HTERT RPE-1 (cell line): ENCODE measurements around the gene ACACB.

Experiments used
- in situ Hi-C: fragments of 300-500 bp; cut with MboI; formaldehyde crosslinking; loops from 4 replicates; pipeline ENCODE4 v1.14.3; 2020; ENCODE audit warnings: low sequenced_read_pairs

Gene ACACB

GRCh38 chr12:109109746-109110350, 6.5 kb upstream of the ACACB start:
- in situ Hi-C loops, result no loop called here

- in situ Hi-C loops, result no loop called here
These were observed 5.3 kb upstream of the ACACB start for GRCh38 chr12:109110988-109111495.

- in situ Hi-C loops, result no loop called here
These were observed 3.5 kb upstream of the ACACB start for GRCh38 chr12:109112720-109113465.

GRCh38 chr12:109113661-109114321, 2.6 kb upstream of the ACACB start:
- in situ Hi-C loops, result no loop called here

DNA sequence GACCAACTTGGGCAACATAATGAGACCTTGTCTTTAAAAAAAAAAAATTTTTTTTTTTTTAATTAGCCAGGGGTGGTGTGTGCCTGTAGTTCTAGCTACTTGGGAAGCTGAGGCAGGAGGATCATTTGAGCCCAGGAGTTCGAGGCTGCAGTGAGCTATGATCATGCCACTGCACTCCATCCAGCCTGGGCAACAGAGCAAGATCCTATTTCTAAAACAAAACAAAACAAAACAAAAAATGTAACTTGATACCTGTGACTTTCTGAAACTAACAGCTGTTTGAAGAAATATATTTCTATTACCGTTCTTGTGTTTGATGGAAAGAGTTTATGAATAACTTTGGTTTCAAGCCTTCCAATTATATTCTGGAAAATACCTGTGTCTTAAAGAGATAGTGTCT, 1.7 kb upstream of the ACACB start:
- in situ Hi-C loops, result no loop called here

- in situ Hi-C loops, result no loop called here
These were observed 1.0 kb upstream of the ACACB start for GRCh38 chr12:109115404-109115757.

GRCh38 chr12:109116611-109116949, 193 bp downstream of the ACACB start:
- in situ Hi-C loops, result no loop called here

- in situ Hi-C loops, result no loop called here
These were observed 3.7 kb downstream of the ACACB start for GRCh38 chr12:109120095-109120494.

- in situ Hi-C loops, result no loop called here
These were observed 4.2 kb downstream of the ACACB start for GRCh38 chr12:109120557-109120956.

- in situ Hi-C loops, result no loop called here
These were observed 5.0 kb downstream of the ACACB start for GRCh38 chr12:109121346-109121880.

GRCh38 chr12:109124878-109125648, 8.7 kb downstream of the ACACB start:
- in situ Hi-C loops, result no loop called here

GRCh38 chr12:109125791-109126190, 9.4 kb downstream of the ACACB start:
- in situ Hi-C loops, result no loop called here

DNA sequence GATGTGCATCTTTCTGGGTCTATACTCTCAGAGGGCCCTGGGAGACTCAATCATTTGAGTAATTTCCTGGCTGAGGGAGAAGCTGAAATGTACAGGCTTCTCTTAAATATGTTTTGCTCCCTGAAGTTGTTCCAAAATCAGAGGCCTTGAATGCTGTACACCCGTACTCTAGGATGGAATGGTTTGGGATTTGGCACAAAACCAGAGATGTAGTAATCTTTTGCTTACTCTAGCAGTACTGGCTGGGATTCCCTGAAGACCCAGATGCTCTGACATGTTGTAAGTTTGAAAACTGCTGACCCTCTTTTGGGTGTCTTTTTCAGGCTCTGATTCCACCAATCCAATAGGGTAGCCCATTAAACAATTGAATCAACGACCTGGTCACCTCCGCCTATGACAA, 10.4 kb downstream of the ACACB start:
- in situ Hi-C loops, result no loop called here

GRCh38 chr12:109127533-109128242, 11.3 kb downstream of the ACACB start:
- in situ Hi-C loops, result no loop called here

GRCh38 chr12:109130297-109131153, 14.1 kb downstream of the ACACB start:
- in situ Hi-C loops, result no loop called here

- in situ Hi-C loops, result no loop called here
These were observed 15.0 kb downstream of the ACACB start for GRCh38 chr12:109131154-109132050.

- in situ Hi-C loops, result no loop called here
These were observed 18.0 kb downstream of the ACACB start for GRCh38 chr12:109134186-109134917.

DNA sequence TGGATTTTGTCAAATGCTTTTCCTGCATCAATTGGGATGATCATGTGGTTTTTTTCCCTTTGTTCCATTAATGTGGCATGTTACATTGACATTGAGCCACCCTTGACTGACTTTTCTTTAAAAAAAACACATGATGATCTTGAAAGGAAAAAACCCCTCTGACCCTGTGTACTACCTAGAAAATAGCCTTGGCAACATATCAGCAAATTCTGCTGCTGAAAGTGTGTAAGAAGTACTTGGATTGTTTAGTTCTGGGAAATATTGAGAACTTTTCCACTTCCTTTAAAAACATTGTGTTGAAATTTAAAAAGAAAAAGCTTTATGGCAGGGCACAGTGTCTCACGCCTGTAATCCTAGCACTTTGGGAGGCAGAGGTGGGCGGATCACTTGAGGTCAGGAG, 20.7 kb downstream of the ACACB start:
- in situ Hi-C loops, result no loop called here
